HG03135 (cell line): ENCODE measurements around the gene P2RX7.

Source experiments
- ATAC-seq: cut with Tn5 transposase; IDR thresholded peaks from one replicate; pipeline ENCODE4 v1.9.1; 2021; ENCODE audit warnings: mild to moderate bottlenecking, moderate library complexity; ENCODE audit not compliant: unreplicated experiment

P2RX7 gene

DNA sequence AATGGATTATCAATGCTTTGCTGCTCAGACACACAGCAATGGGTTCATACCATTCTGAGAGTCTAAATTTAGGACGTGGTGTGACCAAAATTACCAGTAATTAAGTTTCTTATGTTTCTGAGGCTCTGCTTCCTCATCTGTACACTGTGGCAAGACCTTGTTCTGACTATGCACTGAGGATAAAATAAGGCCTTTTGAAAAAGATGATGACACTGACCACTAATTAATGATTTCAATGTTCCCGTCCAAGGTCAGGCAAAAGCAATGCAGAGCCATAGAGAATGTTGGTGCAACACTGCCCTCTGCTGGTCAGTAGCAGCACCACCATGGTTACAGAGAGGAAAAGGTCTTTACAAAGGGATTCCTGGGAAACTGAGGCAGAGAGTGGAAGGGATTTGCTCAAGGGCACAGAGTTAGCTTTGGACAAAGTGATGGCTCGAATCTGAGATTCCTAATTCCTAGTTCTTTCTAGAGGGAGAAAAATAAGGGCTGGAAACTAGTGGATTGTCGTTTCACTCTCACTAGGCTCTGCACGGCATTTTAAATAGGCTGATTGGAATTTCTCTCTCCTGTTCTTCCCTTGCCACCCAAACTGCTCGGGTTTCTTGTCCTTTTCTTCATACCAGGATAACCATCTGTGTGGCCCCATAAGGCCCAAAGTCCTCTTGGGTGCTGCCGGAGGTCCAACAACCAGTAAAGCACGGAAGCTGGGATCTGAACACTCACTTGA lies 22.3 kb upstream of the P2RX7 start:
- ATAC-seq = no peak

DNA sequence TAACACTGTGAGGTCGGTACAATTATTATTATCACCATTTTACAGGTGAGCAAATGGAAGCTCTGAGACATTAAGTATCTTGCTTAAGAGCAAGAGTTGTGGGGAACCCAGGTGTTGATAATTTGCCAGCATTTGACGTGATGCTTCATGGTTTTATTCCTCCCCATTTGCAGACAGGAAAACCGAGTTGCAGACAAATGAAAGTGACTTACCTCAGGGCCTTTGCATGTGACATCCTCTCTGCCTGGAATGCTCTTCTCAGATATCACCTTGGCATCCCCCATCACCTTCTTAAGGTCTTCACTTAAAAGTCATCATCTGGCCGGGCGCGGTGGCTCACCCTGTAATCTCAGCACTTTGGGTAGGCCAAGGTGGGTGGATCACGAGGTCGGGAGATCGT lies 21.0 kb upstream of the P2RX7 start:
- ATAC-seq = no peak

DNA sequence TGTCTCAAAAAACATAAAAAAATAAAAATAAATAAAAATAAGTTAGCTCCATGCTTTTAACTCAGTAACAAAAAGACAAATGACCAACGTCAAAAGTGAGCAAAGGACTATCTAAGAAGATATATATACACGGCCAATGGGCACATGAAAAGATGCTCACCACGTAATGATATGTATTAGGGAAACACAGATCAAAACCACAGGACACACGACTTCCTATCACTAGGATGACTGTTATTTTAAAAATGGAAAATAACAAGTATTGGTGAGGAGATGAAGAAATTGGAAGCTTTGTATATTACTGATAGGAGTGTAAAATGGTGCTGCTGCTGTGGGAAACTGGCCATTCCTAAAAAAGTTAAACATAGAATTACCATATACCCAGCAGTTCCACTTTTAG lies 20.2 kb upstream of the P2RX7 start:
- no peak for ATAC-seq

DNA sequence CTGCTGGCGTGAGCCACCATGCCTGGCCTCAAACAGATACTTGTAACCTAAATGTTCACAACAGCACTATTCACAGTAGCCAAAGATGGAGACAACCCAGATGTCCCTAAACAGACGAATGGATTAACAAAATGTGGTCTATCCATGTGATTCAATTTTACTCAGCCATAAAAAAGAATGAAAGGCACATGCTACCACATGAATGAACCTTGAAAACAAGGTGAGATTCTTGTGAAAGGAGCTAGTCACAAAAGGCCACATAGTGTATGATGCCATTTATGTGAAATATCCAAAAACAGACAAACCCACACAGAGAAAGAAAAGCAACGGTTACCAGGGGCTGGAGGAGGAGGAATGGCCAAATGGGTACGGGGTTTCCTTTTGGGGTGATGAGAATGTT lies 19.6 kb upstream of the P2RX7 start:
- no peak for ATAC-seq

DNA sequence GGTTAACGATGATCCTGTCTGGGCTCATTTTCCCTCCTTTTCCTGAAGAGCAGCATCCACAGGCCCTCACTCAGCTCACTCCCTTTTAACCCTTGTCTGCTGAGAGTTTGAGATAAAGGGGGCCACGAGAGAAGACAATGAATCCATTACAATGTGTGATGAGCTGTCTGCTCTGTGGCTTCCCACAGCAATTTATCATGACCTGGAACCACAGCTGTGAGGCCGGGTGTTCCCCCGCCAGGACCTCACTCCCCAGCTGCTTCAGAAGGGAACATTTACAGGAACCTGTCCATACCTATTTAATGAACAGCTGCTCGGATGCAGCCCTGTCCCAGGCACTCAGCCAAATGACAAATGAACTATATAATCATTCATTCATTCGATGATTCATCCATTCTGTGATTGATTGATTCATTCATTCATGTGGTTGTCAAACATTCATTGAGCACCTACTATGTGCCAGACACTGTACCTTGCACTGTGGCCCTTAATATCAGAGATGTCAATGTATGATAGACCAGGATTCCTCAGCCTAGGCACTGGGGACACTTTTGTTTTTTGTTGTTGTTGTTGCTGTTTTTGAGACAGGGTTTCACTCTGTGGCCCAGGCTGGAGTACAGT lies 18.5 kb upstream of the P2RX7 start:
- ATAC-seq = no peak

DNA sequence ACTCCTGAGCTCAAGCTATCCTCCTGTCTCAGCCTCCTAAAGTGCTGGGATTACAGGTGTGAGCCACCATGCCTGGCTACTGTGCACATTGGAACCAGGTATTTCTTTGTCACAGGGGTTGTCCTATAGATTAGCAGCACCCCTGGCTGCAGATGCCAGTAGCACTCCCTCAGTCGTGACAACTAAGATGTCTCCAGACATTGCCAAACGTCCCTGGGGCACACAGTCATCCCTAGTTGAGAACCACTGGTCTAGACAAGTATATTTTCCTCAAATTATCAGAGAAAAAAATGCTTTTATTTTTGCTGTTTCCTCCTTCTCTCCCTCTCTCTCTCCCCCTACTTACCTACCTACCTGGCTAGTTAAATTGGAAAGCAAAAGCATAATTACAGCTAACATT lies 17.9 kb upstream of the P2RX7 start:
- ATAC-seq = no peak

DNA sequence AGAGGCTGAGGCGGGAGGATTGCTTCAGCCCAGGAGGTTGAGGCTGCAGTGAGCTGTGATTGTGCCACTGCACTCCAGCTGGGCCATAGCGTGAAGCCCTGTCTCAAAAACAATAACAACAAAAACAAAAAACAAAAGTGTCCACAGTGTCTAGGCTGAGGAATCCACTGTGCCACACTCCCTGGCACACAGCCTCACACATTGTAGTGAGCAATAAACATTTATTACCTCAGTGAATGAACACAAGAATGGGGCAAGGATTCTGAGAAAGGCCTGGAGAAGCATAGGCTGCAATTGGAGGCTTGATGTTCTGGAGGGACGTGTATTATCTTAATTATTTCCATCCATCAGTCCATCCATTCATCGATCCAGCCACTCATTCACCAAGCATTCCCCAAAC lies 17.1 kb upstream of the P2RX7 start:
- ATAC-seq = no peak

DNA sequence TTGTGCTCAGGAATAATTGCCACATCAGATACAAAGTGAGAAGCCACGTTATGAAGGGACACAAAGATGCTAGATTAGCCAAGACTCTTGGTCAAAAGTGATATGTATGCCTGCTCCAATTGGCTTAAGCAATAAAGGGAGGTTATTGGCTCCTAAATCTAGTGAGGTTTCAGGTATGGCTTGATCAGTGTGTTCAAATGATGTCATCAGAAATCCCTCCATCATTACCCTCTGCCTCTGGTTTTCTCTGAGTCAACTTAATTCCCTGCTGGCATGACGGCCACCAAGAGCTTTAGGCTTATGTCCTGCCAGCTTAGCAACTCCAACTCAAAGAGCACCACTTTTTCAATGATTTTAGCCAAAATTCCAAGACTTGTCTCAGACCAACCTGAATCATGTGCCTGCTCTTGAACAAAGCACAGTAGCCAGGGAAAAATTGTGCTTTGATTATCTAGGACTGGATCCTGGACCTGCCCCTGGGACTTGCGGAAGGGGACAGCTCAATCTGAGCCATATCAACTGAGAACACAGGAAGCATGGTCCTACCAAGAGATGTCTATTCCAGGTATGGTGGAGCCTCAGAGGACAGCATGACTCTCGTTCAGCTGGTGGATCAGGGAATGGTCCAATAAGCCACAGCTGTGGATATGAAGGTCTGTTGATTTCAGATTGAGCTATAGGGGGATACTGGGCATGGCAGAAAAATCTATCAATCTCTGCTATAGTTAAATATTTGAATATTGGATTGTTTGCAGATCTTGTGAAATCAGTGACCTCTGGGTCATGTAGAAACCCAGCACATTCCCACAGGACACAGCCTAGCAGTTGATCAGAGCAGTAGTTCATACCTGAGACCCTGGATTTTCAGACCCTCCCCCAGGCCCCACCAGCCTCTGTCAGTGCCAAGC lies 16.1 kb upstream of the P2RX7 start:
- ATAC-seq = no peak

DNA sequence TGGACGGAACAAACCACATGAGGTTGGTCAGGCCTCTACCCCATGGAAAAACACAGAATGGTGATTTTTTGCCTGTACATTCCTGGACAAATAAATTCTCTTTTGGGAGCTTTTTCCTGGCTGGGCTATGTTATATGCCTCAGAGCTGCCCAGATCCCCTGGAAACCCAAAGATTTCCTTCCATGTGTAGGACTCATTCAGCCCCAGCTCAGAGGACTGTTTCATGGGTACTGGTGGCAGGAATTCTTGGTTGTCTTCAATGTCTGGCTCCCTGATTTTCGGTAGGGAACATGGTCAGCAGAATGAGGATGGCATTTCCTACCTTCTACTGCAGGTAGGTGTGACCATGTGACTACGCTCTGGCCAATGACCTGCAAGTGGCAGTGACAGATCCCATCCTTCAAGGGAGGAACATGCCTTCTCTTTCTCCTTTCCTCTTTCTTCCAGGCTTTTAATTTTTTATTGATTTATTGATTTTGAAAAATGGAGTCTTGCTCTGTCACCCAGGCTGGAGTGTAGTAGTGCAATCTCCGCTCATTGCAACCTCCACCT lies 15.4 kb upstream of the P2RX7 start:
- ATAC-seq = no peak

DNA sequence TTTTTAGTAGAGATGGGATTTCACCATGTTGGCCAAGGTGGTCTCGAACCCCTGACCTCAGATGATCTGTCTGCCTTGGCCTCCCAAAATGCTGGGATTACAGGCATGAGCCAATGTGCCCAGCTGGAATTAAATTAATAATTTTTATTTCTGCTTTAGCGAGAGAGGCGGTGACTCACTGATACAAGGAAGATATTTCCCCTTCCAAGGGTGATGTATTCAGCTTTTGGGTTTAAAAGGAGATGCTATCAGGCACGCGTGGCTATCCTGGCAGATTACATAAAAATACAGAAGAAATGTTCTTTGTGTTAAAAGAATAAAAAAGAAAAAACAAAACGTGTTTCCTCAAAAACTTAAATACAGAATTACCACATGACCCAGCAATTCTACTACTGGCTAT lies 12.4 kb upstream of the P2RX7 start:
- no peak for ATAC-seq

DNA sequence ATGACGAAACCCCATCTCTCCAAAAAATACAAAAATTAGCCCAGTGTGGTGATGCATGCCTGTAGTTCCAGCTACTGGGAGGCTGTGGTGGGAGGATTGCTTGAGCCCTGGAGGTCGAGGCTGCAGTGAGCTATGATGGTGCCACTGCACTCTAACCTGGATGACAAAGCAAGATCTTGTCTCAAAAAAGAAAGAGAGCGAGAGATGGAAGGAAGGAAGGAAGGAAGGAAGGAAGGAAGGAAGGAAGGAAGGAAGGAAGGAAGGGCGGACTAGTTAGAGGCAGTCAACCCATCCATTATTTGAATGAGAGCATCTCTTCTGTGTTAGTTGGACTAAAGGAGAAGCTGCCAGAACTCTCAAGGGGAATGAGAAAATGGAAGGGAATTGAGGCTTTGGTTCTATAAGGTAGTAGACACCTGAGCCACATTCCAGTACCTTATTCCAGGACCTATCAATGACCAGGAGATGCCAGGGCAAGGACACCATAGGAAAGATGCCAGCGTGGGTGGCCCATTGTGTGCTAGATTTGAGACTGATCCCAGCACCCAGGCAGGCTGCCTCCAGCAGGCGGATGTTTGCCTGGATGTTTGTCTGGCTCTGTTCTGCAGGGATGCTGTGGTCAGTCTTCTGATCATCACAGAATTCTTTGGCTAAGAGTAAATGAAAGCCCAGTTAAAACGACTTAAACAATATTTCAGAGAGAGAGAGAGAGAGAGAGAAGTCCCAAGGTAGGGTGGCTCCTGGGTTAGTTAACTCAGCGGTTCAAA lies 11.5 kb upstream of the P2RX7 start:
- ATAC-seq = no peak

DNA sequence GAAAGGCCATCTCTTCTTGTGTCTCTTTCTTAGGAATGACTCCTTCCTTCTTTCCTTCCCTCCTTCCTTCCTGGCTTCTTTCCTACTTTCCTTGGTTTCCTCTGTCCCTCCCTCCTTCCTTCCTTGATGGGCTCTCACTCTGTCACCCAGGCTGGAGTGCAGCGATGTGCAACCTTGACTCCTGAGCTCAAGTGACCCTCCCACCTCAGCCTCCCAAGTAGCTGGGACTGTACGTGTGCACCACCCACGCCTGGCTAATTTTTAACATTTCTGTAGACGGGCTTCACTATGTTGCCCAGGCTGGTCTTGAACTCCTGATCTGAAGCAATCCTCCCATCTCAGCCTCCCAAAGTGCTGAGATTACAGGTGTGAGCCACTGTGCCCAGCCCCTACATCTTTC lies 10.9 kb upstream of the P2RX7 start:
- ATAC-seq = no peak

DNA sequence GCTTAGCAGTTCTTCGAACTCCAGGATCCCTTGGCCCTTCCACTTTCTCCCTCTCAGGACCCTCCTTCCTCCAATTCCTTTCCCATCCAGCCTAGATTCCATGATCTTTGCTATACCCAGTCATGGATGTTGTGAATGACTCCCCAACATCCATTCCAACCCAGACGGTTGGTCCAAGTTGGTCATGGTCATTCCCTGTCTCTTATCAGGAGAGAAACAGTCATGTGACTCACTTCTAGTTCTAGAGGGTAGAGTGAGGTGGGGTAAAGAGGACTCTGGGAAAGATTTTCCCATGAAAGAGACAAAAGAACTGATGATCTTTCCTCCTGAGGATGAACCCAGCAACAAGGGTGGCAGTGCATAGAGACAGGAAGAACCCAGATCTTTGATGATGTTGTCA lies 9.2 kb upstream of the P2RX7 start:
- ATAC-seq = no peak

DNA sequence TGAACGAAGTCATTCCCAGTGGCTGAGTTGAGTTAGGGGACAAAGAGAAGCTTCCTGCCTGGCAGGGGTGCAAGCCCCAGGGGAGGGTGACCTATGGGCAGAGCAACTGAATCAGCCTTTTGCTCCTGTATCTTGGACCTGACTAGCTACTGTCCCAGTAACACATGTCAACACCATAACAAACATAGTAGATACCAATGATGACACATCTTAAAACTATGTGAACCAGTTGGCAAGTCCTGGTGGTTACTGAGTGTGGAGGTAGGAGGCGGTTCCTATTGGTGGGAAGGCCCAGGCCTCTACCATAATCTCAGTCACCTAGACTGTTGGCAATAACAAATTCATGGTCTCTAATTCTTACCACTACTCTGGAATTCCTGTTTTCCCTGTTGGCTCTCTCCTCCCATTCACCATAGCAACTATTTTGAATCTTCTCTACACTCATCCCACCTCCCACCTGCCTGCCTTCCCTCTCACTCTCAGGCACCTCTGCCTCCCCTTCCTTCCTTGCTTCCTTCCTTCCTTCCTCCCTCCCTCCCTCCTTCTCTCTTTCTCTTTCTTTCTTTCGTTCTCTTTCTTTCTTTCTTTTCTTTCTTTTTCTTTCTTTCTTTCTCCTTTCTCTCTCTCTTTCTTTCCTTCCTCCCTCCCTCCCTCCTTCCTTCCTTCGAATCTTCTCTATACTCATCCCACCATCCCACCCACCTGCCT lies 8.1 kb upstream of the P2RX7 start:
- ATAC-seq = no peak

DNA sequence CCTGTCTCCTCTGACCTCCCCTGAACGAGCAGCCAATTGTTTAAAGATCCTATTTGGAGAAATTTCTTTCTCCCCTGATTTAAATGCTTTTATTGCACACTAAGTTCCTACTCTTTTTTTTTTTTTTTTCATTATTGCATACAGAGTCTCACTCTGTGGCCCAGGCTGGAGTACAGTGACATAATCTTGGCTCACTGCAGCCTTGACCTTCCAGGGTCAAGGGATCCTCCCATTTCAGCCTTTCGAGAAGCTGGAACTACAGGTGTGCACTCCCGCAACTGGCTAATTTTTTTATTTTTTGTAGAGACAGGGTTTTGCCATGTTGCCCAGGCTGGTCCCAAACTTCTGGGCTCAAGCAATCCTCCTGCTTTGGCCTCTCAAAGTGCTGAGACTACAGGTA lies 5.2 kb upstream of the P2RX7 start:
- no peak for ATAC-seq

DNA sequence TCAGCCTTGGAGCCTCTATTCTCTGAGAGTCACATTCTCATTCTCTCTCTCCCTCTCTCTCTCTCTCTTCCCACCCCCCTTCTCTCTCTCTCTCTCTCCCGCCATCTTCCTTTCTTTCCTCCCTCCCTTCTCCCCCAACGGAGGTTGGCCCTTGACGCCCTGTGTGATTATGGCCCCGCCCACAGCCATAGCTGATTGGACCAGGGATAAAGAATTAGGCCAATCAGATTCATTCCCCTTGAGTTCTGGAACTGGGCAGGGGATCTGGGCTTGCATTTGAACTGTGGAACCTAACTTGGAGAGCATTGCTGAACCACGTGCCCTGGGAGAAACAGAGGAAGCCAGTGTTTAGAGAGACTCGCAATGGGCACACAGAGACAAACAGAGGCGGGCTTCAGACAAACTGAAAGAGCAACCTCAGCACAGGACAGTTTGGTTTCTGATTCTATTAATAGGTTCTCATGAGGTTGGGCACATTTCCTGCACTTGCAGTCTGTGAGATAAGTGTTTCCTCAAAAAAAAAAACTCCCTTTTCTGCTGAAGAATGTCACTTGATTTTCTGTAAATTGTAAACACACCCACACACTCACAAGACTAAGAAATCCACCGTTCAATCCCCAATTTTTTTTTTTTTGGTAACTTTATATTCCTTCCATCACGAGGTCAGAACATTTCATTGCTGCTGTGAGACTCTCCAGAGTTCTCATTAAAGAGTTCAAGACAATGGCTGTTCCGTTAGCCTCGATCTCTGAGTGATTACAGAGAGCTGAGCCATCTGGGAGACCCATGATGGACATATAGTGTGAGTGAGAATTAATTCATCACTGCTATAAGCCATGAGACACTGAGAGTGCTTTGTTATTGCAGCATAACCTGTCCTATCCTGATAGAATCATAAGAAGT lies 3.5 kb upstream of the P2RX7 start:
- ATAC-seq = peak; percentile 74

DNA sequence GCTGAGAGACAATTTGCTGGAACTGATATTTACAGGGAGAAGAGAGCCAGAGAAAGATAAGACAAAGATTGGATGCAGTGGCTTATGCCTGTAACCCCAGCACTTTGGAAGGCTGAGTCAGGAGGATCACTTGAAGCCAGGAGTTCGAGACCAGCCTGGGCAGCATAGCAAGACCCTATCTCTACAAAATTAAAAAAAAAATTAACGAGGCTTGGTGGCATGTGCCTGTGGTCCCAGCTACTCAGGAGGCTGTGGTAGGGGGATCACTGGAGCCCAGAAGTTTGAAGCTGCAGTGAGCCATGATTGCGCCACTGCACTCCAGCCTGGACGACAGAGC lies 2.9 kb upstream of the P2RX7 start:
- ATAC-seq = no peak

DNA sequence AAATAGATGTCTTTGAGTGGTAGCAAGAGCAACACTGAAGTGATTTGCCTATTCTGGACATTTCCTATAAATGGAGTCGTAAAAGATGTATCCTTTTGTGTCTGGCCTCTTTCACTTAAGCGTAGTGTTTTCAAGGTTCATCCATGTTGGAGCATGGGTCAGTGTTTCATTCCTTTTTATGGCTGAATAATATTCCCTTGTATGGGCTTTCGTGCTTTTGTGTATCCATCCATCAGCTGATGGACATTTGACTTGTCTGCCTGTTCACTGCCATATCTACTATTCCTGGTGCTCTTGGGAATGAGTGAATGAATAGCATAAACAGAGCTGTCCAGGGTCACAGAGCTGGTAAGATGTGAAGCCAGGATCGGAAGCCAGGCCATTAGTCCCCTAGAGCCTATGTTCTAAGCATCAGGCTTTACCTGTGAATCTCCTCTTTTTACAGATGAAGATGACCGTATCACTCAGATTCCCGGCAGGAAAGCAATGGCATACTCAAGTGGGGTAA lies 1.8 kb upstream of the P2RX7 start:
- ATAC-seq = no peak

DNA sequence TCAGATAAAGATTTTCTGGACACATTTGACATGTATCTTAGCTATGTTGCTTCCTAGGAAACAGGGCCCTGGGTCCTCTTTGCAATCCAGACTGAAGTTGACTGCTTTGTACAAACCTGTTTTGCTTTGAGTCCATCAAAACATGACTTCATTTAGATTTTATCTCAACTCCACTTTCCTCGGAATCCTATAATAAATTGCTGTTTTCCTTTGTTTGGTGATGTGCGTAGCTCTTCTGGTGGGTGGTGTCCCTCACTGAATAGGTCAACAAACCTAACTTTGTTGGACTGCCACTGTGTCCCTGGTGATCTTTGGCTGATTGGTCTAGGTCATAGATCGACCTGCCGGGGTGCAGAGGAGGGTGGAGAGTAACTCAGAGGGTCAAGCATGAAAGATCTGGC lies 735 bp upstream of the P2RX7 start:
- ATAC-seq = no peak
